ENCODE measurements around the gene JSRP1. TPM values are rescaled to one million over a fixed set of nuclear protein-coding genes. Genes with fewer than 3 reads are reported as not detected.

Gene JSRP1
- total RNA-seq, 1 donor from 2014 or later = not detected

GRCh38 chr19:2252797-2253105 is 3.5 kb downstream of the JSRP1 start:
- ATAC-seq (peak in 1 of 2 donors; percentile 4), DNase-seq (no peak)
- Histone ChIP-seq H3K36me3 (peaks cover 10% of the 10 kb centered on the region), H3K27ac (no peak overlapping the region), H3K27me3 (ENCODE audit: low read depth) (peaks cover 53% of the 10 kb centered on the region), H3K9me3 (no peaks in the 10 kb centered on the region), H3K4me1 (peaks cover 33% of the 10 kb centered on the region), H3K4me3 (peak overlapping the region; percentile 25)
- no peak for TF ChIP-seq CTCF (IDR thresholded peaks at IDR 0.05)
- intact Hi-C loops (cut with DNase I) = no loop called here

GRCh38 chr19:2252055-2252796 is 4.0 kb downstream of the JSRP1 start:
- no peak for TF ChIP-seq CTCF (IDR thresholded peaks at IDR 0.05)
- Histone ChIP-seq H3K4me1 (peaks cover 36% of the 10 kb centered on the region), H3K27me3 (ENCODE audit: low read depth) (peaks cover 53% of the 10 kb centered on the region), H3K4me3 (peak overlapping the region; percentile 25), H3K27ac (no peak overlapping the region), H3K9me3 (no peaks in the 10 kb centered on the region), H3K36me3 (peaks cover 15% of the 10 kb centered on the region)
- ATAC-seq (no peak), DNase-seq (no peak)
- intact Hi-C loops (cut with DNase I) = no loop called here

GRCh38 chr19:2251106-2252054 is 4.8 kb downstream of the JSRP1 start:
- no peaks in the 10 kb centered on the region for H3K9me3 ChIP-seq
- ATAC-seq (no peak), DNase-seq (no peak)
- peak overlapping the region; percentile 25 for H3K4me3 ChIP-seq
- peaks cover 43% of the 10 kb centered on the region for H3K4me1 ChIP-seq
- TF ChIP-seq CTCF (IDR thresholded peaks at IDR 0.05) = no peak
- peaks cover 24% of the 10 kb centered on the region for H3K36me3 ChIP-seq
- peaks cover 53% of the 10 kb centered on the region for H3K27me3 ChIP-seq (ENCODE audit: low read depth)
- intact Hi-C loops (cut with DNase I) = no loop called here
- no peak overlapping the region for H3K27ac ChIP-seq

- TF ChIP-seq CTCF (IDR thresholded peaks at IDR 0.05) = no peak
- peak overlapping the region; percentile 25 for H3K4me3 ChIP-seq
- H3K27me3 ChIP-seq (ENCODE audit: low read depth) = peaks cover 53% of the 10 kb centered on the region
- H3K9me3 ChIP-seq = no peaks in the 10 kb centered on the region
- peaks cover 30% of the 10 kb centered on the region for H3K36me3 ChIP-seq
- peaks cover 43% of the 10 kb centered on the region for H3K4me1 ChIP-seq
- intact Hi-C loops (cut with DNase I) = no loop called here
- ATAC-seq = no peak
- no peak overlapping the region for H3K27ac ChIP-seq
- no peak for DNase-seq
Measured at GRCh38 chr19:2250766-2251105, 5.5 kb downstream of the JSRP1 start.

- intact Hi-C loops (cut with DNase I) = no loop called here
- Histone ChIP-seq H3K27me3 (ENCODE audit: low read depth) (peaks cover 53% of the 10 kb centered on the region), H3K4me1 (peaks cover 43% of the 10 kb centered on the region), H3K4me3 (no peak overlapping the region), H3K36me3 (peaks cover 36% of the 10 kb centered on the region), H3K27ac (no peak overlapping the region), H3K9me3 (no peaks in the 10 kb centered on the region)
- DNase-seq (no peak), ATAC-seq (peak; percentile 3)
- no peak for TF ChIP-seq CTCF (IDR thresholded peaks at IDR 0.05)
Measured at GRCh38 chr19:2249880-2250765, 6.1 kb downstream of the JSRP1 start.
